Endothelial cell of hepatic sinusoid (primary cell): Measurements from ENCODE around the gene FBXO10.
"Not testable (repeated sequence)": the region's sequence is repeated elsewhere in the genome, so short reads cannot be mapped to it uniquely, and the experiment has no call there.

ENCODE experiments used
- in situ Hi-C: cut with HindIII; loops from 2 replicates; pipeline ENCODE4 v1.10.0; 2017; ENCODE audit warnings: low sequenced_read_pairs

FBXO10 gene

GRCh38 chr9:37486256-37486615 is 89.9 kb downstream of the FBXO10 start:
- in situ Hi-C loops = loop anchor here (10.0 kb wide), 1 partner anchor 51 kb away; no protein-coding TSS in a partner anchor

GRCh38 chr9:37485389-37486255 is 90.6 kb downstream of the FBXO10 start, which contains the start of gene POLR1E:
TSS of gene POLR1E (plus strand) at chr9:37485948. CDS start at chr9:37486048, 100 bp downstream.
- in situ Hi-C loops = loop anchor here (10.0 kb wide), 1 partner anchor 51 kb away; no protein-coding TSS in a partner anchor

GRCh38 chr9:37480759-37481158 is 95.4 kb downstream of the FBXO10 start:
- in situ Hi-C loops = loop anchor here (10.0 kb wide), 1 partner anchor 46 kb away; no protein-coding TSS in a partner anchor

- in situ Hi-C loops = not testable (repeated sequence)
Measured at GRCh38 chr9:37477987-37478619, 98.1 kb downstream of the FBXO10 start.

GRCh38 chr9:37477443-37477842 is 98.7 kb downstream of the FBXO10 start:
- in situ Hi-C loops = not testable (repeated sequence)

GRCh38 chr9:37476930-37477329 is 99.2 kb downstream of the FBXO10 start:
- in situ Hi-C loops = no loop called here

- in situ Hi-C loops = no loop called here
Measured at GRCh38 chr9:37474438-37474837, 101.7 kb downstream of the FBXO10 start.

GRCh38 chr9:37473982-37474381 is 102.2 kb downstream of the FBXO10 start:
- in situ Hi-C loops = not testable (repeated sequence)

- in situ Hi-C loops = no loop called here
Measured at GRCh38 chr9:37471942-37472684, 104.1 kb downstream of the FBXO10 start.

- in situ Hi-C loops = no loop called here
Measured at GRCh38 chr9:37468620-37469019, 107.6 kb downstream of the FBXO10 start.

- in situ Hi-C loops = not testable (repeated sequence)
Measured at GRCh38 chr9:37467530-37467929, 108.7 kb downstream of the FBXO10 start.

- in situ Hi-C loops = no loop called here
Measured at GRCh38 chr9:37466037-37466709, 110.0 kb downstream of the FBXO10 start.

GRCh38 chr9:37465249-37466036 is 110.7 kb downstream of the FBXO10 start, which contains the start of gene ZBTB5:
TSS of gene ZBTB5 (minus strand) at chr9:37465450. CDS start at chr9:37442551, 22,899 bp downstream.
- in situ Hi-C loops = no loop called here

- in situ Hi-C loops = no loop called here
Measured at GRCh38 chr9:37464426-37465248, 111.5 kb downstream of the FBXO10 start.

GRCh38 chr9:37464006-37464405 is 112.2 kb downstream of the FBXO10 start:
- in situ Hi-C loops = no loop called here
